Stimulated activated CD8-positive, alpha-beta memory T cell treated with anti-CD3 and anti-CD28 coated beads, Interleukin-7, amount 100 ng/mL, for 48 hours (primary cell): ENCODE data around the gene FOXP1.

Source experiments
- DNase-seq, 2 donors: peaks; one replicate each; pipeline ENCODE4 v3.0.0-alpha.2; 2020; ENCODE audit warnings: low read depth in 1 of 2; ENCODE audit errors: extremely low read depth in 1 of 2

Gene FOXP1

GRCh38 chr3:71384388-71384787, 199.1 kb downstream of the FOXP1 start:
- no peak for DNase-seq

DNA sequence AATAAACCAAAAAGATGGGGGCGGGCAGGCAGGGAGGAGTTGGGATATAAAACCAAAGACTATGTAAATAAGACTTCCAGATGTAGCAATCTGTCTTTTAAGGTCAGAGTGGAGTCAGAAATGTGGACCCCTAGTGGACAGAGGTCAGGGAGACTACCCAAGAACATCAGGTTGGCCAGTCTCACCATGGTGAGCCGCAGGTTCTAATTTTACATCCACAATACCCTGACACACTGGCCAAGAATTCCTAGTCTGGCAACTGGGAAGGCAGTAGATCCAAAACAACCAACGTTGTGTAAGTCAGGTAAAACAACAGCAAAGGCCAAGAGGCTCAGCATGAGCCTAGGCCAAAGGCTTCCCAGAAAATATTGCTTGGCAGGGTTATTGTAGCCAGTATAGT, 203.4 kb downstream of the FOXP1 start:
- DNase-seq = no peak

- no peak for DNase-seq
Measured at GRCh38 chr3:71378509-71378908, 205.0 kb downstream of the FOXP1 start.

DNA sequence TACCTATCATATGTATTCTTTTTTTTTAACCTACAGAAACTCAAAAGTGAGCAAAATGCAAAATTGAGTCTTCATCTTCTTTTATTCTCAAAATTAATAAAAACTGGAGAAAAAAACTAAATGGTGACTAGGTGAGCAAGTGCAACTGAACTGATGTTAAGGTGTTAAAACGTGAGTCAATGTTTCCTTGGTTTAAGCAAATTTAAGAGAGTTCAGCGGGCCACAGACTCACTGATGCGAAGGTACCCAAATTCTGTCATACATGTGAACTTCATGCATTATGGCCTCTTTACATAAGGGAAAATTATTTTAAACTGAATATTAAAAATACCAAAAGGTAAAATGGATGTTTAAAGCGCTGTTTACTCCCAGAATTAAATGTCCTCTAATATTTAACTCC, 206.6 kb downstream of the FOXP1 start:
- DNase-seq = no peak

GRCh38 chr3:71376503-71376902, 207.0 kb downstream of the FOXP1 start:
- DNase-seq = no peak

DNA sequence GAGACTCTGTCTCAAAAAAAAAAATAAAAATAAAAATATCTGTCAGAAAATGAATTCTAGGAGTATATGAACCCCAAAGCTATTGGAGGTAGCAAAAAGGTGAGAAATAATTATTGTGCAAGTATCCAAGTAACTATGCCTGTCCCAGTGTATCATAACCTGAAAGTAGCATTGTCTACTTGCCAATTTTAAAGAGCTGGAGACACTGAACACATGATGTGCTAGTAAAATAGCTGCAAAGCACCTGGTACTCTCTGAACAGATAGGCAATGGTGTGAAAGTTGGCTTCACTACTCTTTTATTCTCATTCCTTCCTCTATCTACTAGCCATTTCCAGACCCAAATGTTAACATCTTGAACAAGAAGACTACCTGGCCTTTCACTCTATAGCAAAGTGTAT, 208.9 kb downstream of the FOXP1 start:
- no peak for DNase-seq

GRCh38 chr3:71372911-71373637, 210.5 kb downstream of the FOXP1 start:
- no peak for DNase-seq

DNA sequence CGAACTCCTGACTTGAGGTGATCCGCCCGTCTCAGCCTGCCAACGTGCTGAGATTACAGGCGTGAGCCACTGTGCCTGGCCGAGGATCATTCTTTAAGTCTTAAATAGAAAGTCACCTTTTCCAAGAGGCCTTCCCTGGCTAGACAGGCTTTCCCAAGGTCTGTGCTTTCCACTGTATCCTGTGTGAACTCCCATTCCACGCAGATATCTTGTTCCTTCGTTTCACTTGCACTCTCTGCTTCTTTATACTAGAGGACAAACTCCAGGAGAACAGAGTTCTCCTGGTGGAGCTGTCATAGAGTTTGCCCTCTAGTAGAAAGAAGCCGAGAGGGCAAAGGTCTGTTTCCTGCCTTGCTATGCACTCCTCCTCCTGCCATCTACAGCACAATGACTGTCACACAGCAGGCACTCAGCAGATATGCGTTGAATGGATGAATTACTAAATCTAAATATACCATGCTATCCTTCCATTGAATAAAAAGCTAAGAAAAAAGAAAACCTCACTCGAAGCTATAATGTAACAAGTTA, 211.2 kb downstream of the FOXP1 start:
- DNase-seq = no peak

DNA sequence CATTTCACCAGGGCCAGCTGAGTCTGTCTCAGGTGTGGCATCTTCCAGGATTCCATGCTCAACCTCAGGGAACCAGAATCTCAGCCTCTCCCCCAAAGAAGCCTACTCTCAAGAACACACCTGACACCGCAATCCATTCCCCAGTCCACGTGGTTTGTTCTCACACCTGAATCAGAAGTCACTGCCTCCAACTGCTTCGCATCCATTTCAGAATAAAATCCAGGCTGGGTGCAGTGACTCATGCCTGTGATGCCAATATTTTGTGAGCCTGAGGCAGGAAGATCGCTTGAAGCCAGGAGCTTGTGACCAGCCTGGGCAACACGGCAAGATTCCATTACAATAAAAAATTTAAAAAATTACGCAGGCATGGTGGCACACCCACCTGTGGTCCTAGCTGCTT, 212.2 kb downstream of the FOXP1 start:
- no peak for DNase-seq

- no peak for DNase-seq
Measured at GRCh38 chr3:71370467-71370866, 213.1 kb downstream of the FOXP1 start.

DNA sequence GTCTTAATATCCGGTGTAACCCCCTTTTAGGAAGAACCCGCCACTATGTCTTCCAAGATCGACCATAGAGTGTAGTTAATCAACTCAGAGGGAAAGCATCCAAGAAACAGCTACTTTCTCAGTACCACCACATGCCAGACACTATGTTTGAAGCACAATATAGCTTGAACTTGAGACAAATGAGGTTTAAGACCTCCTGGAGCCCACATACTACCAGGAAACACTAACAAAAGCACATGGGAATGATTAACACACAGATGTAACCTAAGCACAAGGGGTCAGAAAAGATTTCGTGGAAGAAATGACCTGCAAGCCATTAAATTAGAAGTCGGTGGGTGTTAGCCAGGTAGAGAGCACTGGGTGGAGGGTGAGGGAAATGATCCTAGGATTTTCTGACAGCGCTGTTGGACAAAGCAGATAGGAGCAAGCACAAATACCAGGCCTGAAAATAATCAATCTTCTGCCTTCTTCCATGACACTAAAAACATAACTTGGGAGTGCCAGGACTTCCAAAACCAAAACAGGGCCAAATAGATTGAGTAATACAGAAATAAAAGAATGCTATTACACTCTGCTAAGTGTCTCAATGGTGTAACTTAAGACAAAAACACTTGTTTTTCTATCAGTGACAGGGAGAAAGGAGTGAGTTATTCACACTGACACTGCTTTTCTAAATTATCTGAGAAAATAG, 213.7 kb downstream of the FOXP1 start:
- DNase-seq = no peak

DNA sequence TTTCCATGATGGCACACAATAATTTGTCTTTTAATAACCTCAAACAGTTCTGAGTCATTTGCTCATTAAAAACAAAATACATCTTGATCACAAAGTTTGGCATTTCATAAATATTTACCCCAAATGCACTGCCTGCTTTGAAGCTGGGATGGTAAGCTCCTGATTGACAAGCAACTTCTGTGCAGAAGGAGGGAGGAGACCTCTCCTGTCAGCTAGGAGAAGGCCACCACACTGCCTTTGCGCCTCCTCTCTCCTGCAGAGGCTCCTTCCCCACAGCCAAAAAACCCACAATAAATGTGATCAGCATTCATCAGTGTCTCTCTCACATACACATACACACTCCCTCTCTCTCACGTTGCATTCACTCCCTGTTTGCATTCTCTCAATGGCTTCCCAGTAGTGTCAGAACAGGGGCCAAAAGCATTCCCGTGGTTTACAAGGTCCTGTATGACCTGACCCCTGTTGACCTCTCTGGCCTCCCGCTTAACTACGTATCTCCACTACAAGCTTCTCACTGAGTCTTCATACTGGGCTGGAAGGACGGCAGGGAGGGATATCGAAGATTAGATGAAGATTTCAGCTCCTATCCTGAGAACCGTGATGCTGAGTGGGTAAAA, 216.4 kb downstream of the FOXP1 start:
- DNase-seq = no peak

DNA sequence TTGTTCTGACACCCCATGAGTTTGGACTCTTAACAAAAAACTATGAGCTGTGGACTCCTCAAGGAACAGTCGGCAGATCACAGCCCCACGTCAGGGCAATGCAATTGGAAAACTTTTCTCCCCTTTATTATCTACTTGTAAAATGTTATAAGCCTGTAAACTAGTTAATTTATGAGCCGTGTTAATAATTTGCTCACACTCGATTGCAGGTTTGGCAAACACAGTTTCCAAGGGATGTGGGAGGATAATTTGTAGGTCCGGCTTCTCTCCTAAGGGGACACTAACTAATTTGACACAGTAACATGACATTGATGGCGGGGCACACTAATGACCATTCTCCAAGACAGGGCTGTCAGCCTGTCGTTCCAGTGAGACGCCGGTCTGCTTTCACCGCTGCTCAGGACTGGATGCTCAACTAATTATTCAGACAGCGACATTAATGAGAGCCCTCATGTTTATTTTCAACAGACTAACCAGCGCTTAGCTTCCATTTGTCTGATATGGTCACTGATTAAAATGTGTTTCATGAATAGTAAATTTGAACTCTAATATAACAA, 222.1 kb downstream of the FOXP1 start:
- no peak for DNase-seq

DNA sequence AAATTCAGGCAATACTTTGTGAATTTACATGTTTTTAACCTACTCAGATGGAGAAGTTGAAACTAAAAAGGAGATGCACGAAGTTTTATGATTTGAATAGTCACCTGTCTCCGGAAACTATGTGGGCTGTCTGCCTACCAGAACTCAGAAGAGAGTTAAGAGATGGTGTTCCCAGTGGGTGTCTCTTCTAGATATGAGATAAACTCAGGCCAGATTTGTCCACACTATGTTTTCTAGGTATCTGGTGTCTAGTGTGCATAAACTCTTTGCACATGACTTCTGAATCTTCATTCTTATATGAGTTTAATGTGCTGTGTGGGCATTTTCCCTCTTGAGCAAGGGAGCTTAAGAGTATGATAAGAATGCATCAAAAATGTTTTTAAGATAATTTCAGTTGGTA, 222.8 kb downstream of the FOXP1 start:
- DNase-seq = no peak

DNA sequence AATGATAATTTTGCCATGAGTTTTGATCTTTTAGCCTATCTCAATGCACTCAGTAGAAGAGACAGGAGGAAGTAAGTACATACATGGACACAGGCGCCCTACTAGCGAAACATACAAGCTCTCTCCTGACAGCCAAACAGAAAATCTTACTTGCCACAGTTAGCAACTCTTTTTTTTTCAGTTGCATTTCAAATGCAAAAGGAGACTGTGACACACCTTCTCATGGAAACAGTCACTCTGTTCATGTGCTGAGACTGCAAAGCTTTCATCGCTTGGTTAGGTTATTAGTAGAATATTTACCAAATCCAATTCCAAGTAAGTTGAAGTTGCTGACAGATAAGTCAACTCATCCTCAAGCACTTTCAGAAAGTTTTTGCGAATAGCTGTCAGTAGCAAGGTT, 223.3 kb downstream of the FOXP1 start:
- no peak for DNase-seq

GRCh38 chr3:71358243-71358642, 225.3 kb downstream of the FOXP1 start:
- no peak for DNase-seq

GRCh38 chr3:71356265-71356664, 227.3 kb downstream of the FOXP1 start:
- no peak for DNase-seq

DNA sequence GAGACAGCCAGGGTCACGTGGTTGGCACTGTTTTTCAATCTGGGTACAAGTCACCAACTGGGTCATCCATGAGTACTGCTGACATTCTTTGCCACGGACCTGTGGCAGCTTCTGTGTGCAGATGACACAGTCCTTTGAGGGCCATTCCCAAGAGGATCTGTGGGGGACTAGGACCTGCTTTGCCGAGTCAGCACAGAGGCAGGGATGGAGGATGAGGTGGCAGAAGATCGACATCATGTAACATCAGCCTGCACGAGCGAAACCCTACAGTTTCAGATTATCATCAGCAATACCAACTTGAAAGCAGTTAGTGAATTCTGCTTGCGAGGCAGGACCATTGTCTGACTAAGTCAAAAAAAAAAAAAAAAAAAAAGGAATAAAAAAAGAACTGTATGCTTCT, 227.7 kb downstream of the FOXP1 start:
- peak in 1 of 2 donors; percentile 36 for DNase-seq

- no peak for DNase-seq
Measured at GRCh38 chr3:71355037-71355436, 228.5 kb downstream of the FOXP1 start.

DNA sequence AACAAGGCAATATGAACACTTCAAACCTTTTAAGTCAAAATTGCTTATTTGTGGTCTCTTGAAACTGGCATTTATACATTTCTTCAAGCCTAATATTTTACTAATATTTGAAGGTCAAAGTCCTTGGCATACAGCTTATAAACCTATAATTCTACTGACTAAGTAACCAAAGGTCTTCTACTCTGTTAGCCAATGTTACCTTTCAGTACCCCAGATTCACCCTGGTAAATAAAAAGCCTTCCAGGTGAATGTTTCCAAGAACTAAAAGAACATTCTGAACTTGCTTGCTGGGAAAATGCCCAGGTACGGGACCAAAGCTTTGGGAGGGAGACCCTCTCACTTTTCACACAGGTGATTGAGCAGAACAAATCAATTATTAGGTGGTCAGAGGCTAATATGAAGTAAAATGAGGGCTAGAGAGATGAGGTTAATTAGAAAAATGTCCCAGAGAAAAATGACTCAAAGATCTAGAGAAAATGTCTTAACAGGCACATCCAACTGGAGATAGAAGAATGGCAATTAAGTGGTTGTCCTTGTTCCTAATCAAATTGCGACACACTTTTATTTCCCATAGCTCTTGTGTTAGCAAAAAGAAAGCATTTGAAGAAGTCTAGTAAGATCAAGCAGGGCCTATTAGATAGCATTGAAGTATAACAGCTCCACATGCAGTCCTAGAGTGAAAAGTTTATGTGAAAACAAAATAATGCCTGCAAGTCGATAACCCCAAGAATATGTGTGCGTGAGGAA, 232.0 kb downstream of the FOXP1 start:
- no peak for DNase-seq

DNA sequence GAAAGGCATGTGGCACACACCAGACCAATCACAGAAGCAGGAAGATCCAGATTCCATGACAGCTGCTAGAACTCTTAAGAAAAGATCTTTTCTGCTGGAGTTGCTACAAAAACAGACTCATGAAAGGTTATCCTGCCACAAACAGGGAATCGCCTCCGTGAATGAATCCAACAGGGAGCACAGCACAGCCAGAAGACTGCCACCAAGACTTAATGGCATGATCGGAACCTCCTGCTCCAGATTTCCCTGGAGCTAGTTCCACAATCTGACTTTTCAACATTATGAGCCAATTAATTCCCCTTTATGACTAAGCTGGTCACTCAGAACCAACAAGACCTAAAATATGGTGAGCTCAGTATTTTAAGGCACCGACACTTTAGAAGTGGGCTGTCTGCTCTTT, 232.5 kb downstream of the FOXP1 start:
- DNase-seq = no peak
